Psoas muscle (tissue), 8 donors: ENCODE data around the gene GALNT9. TPM values are rescaled to one million over a fixed set of nuclear protein-coding genes. Genes with fewer than 3 reads are reported as not detected.

ENCODE experiments used
- ATAC-seq, 4 donors: fragments of 200-7000 bp; cut with Tn5 transposase; one replicate each; pipeline ENCODE4 v1.9.1; 2020; ENCODE audit warnings: moderate library complexity in 3 of 4, mild to moderate bottlenecking in 2 of 4
- DNase-seq, 2 donors: peaks; one replicate each; pipeline ENCODE4 v3.0.0-alpha.2; 2020
- H3K27ac ChIP-seq: fragments of 200-600 bp; one replicate; pipeline ENCODE4 v1.8.0; 2022
- H3K27me3 ChIP-seq, 3 donors: fragments of 200-600 bp in 1 of 3; one replicate each; pipeline versions ENCODE4 v1.6.1 to v1.8.0; 2013 to 2022; ENCODE audit warnings: low read length in 2 of 3, mild to moderate bottlenecking in 2 of 3, moderate library complexity in 1 of 3; ENCODE audit not compliant: insufficient read depth in 3 of 3
- H3K36me3 ChIP-seq, 2 donors: fragments of 200-600 bp in 1 of 2; one replicate each; pipeline versions ENCODE4 v1.6.1 to v1.8.0; 2013 to 2022; ENCODE audit warnings: low read depth in 1 of 2, mild to moderate bottlenecking in 1 of 2, moderate library complexity in 1 of 2; ENCODE audit not compliant: insufficient read depth in 1 of 2
- H3K4me1 ChIP-seq: fragments of 200-600 bp; one replicate; pipeline ENCODE4 v1.8.0; 2022
- H3K4me3 ChIP-seq: fragments of 200-600 bp; one replicate; pipeline ENCODE4 v1.8.0; 2022; ENCODE audit warnings: mild to moderate bottlenecking
- H3K9me3 ChIP-seq: fragments of 200-600 bp; one replicate; pipeline ENCODE4 v1.8.0; 2022
- WGBS, 3 donors: extraction: QIAGEN DNeasy Blood & Tissue Kit; methylation state at CpG; one replicate each; pipeline versions ENCODE4 v1.1.6 to v1.1.7; 2013; 5-methylcytosine and 5-hydroxymethylcytosine counted together
- intact Hi-C, 2 donors: fragments of 100-400 bp; cut with DNase I; formaldehyde crosslinking; loops; one replicate each; pipeline versions ENCODE4 v1.11.0 to v1.14.2; 2022
- polyA plus RNA-seq, 3 donors: library from polyadenylated mRNA; stranded (reverse); fragments of 200-250 nt; gene quantifications; one replicate each; pipeline ENCODE4 v1.2.3, GENCODE V29; 2013
- total RNA-seq, 4 donors: library from RNA; stranded (reverse); fragmentation: NEBNext Ultra II Directional in 2 of 4; extraction: Animal tissue kit (Norgen Biotek cat#: 25700) in 2 of 4; gene quantifications; one replicate each; pipeline versions ENCODE4 v1.2.1 to v1.2.4, GENCODE V29; 2021 to 2023
- TF ChIP-seq, protein P1 (sequence below): fragments of 200-600 bp; IDR thresholded peaks from one replicate; pipeline ENCODE4 v1.8.0; 2022; ENCODE audit warnings: antibody characterized with exemption
- donor health status: healthy with polysubstance abuse.
- donor health status: DM: no; HTN: no; CAD: no; lungs with moderate emphysema.
- donor health status: Bipolar disorder and iron deficiency.
- donor health status: healthy.
- donor health status: DM: yes; HTN: yes; CAD: no.
- donor health status: DM: no; HTN: no; CAD: no.
- donor health status: DM: no; HTN: no; CAD: no.
- donor health status: DM: yes; HTN: yes; CAD: no.

Gene GALNT9
- total and polyA plus RNA-seq, 7 donors = 0.01 to 0.21 (median 0.08) TPM; not detected in 4

DNA sequence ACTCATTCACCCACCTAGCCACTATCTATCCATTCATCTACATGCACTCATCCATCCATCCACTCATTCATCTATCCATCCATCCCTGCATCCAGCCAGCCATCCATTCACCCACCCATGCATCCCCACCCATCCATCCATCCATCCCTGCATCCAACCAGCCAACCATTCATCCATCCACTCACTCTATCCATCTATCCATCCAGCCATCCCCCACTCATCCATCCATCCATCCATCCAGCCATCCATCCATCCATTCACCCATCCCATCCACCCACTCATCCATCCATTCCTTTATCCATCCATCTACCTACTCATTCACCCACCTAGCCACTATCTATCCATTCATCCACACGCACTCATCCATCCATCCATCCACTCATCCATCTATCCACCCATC is 112.0 kb downstream of the GALNT9 start:
- no peak overlapping the region for H3K27ac ChIP-seq
- H3K36me3 ChIP-seq = no peaks in the 10 kb centered on the region
- H3K27me3 ChIP-seq = peaks cover 0 to 57% (median 14%) of the 10 kb centered on the region in 3 donors
- no peak for ATAC-seq
- TF ChIP-seq, protein P1, sequence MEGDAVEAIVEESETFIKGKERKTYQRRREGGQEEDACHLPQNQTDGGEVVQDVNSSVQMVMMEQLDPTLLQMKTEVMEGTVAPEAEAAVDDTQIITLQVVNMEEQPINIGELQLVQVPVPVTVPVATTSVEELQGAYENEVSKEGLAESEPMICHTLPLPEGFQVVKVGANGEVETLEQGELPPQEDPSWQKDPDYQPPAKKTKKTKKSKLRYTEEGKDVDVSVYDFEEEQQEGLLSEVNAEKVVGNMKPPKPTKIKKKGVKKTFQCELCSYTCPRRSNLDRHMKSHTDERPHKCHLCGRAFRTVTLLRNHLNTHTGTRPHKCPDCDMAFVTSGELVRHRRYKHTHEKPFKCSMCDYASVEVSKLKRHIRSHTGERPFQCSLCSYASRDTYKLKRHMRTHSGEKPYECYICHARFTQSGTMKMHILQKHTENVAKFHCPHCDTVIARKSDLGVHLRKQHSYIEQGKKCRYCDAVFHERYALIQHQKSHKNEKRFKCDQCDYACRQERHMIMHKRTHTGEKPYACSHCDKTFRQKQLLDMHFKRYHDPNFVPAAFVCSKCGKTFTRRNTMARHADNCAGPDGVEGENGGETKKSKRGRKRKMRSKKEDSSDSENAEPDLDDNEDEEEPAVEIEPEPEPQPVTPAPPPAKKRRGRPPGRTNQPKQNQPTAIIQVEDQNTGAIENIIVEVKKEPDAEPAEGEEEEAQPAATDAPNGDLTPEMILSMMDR = no peak
- no peak for DNase-seq
- intact Hi-C loops = no loop called here
- H3K9me3 ChIP-seq = no peaks in the 10 kb centered on the region
- WGBS, 3 donors = 95 to 98% (median 96%) methylated on average over 1 of the region's 1 CpG
- H3K4me1 ChIP-seq = no peaks in the 10 kb centered on the region
- no peak overlapping the region for H3K4me3 ChIP-seq

DNA sequence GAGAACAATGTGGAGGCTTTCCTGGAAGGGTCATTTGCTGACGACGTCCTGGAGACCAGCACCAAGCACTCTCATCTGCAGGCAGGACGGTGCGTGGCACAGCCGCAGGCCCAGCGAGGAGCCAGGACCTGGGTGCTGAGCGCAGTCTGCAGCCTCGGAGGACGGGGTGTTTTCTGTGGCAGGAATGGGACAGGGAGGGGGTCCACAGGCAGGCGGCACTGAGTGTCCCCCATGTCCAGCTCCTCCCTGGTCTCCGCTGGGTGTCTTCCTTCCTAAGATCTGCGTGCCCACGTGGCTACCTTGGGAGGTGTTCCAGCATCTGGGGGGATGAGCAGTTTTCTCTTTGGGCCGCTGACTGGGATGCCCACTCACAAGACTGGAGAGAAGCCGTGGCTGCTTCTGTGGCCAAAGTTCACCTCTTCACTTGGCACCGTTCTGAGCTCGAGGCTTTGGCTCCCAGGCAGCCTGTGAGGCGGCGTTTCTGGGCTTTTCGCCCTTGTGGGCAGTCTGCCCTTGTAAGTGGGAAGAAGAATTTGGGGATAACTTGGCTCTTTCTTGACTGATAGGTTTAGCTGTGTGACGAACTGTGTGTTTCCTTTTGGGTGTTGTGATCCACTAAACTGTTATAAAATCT is 112.9 kb downstream of the GALNT9 start:
- Histone ChIP-seq H3K4me1 (no peaks in the 10 kb centered on the region), H3K4me3 (no peak overlapping the region), H3K27me3 (peaks cover 0 to 55% (median 14%) of the 10 kb centered on the region in 3 donors), H3K9me3 (no peaks in the 10 kb centered on the region), H3K36me3 (no peaks in the 10 kb centered on the region), H3K27ac (no peak overlapping the region)
- 53 to 64% (median 60%) methylated on average over 21 of the region's 21 CpGs for WGBS, 3 donors
- ATAC-seq (no peak), DNase-seq (no peak)
- TF ChIP-seq, protein P1 = no peak
- intact Hi-C loops = no loop called here

DNA sequence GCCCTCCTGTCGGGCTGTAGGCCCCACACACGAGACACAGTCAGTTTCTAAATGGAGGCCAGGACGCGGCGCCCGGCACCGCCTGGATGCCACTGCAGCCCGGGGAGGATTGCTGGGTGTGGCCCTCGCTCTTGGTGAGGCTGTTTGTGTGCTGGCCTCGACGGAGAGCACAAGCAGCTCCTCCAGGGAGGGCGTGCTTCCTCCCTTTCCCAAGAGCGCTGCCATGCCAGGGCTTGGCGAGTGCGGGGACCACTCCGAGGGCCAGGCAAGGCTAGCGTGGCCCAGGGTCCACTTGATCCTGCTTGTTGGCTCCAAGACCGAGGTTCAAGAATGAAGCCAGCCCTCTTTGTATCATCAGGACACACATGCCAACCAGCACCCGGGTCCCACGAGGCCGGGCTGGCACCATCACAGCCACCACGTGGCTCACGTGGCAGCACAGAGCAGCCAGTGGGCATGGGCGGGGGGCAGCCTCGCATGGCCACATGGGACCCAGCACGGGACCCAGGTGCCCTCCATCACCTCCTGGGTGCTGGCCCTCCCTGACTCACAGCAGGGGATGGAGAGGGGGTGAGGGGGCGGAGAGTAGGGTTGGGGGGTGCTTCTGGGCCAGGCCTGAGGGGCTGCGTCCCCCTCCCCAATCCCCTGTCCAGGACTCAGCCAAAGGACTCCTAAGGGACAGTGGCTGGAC is 113.9 kb downstream of the GALNT9 start:
- Histone ChIP-seq H3K9me3 (no peaks in the 10 kb centered on the region), H3K4me1 (no peaks in the 10 kb centered on the region), H3K27me3 (peaks cover 0 to 51% (median 14%) of the 10 kb centered on the region in 3 donors), H3K27ac (no peak overlapping the region), H3K36me3 (no peaks in the 10 kb centered on the region), H3K4me3 (no peak overlapping the region)
- WGBS, 3 donors = 51 to 62% (median 61%) methylated on average over 26 to 28 of the region's 28 CpGs
- TF ChIP-seq, protein P1 = no peak
- DNase-seq = no peak
- no peak for ATAC-seq
- intact Hi-C loops = no loop called here

DNA sequence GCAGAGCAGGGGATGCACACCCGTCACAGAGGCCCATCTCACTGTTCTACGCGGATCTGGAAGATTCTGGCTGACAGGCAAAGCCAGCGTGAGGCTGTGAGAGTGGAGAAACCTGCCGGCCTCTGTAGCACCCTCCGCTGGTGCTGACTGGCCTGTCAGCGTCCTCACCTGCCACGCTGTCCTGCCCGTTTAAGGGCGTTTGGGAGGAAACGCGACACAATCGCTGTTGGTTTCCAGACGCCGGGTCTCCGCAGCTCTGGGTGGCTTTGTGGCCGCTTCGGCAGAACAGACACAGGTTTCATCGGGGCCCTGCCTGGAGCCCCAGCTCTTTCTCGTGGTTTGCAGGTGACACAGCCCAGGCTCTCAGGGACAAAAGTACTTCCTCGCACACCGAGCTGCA is 114.5 kb downstream of the GALNT9 start:
- Histone ChIP-seq H3K27ac (no peak overlapping the region), H3K4me1 (no peaks in the 10 kb centered on the region), H3K36me3 (no peaks in the 10 kb centered on the region), H3K9me3 (no peaks in the 10 kb centered on the region), H3K4me3 (no peak overlapping the region), H3K27me3 (peaks cover 0 to 46% (median 14%) of the 10 kb centered on the region in 3 donors)
- ATAC-seq (no peak), DNase-seq (no peak)
- intact Hi-C loops = no loop called here
- TF ChIP-seq, protein P1 = no peak
- 72 to 74% (median 73%) methylated on average over 22 of the region's 22 CpGs for WGBS, 3 donors
